Smooth muscle cell (in vitro differentiated cells): Measurements from ENCODE around the gene C4A. TPM values are rescaled to one million over a fixed set of nuclear protein-coding genes. Genes with fewer than 3 reads are reported as not detected.
"Not testable (repeated sequence)": the region's sequence is repeated elsewhere in the genome, so short reads cannot be mapped to it uniquely, and the experiment has no call there.

Experiments used
- DNase-seq: peaks from one replicate; lab custom pipeline; 2025; ENCODE audit not compliant: unreplicated experiment; lab: John Stamatoyannopoulos, UW
- H2AFZ ChIP-seq: fragments of 200-600 bp; sonication (generic); 2 replicates; pipeline ENCODE4 v1.6.0; 2016; ENCODE audit warnings: antibody characterized with exemption, low read depth, mild to moderate bottlenecking
- H3F3A ChIP-seq: fragments of 200-600 bp; sonication (generic); 2 replicates; pipeline ENCODE4 v1.6.0; 2017; ENCODE audit warnings: antibody characterized with exemption, low read depth
- H3K27ac ChIP-seq: fragments of 200-600 bp; sonication (generic); 2 replicates; pipeline ENCODE4 v1.5.1; 2016; ENCODE audit warnings: low read depth, mild to moderate bottlenecking
- H3K27me3 ChIP-seq: fragments of 200-600 bp; sonication (generic); 2 replicates; pipeline ENCODE4 v1.6.1; 2016; ENCODE audit warnings: low read depth, mild to moderate bottlenecking
- H3K36me3 ChIP-seq: fragments of 200-600 bp; sonication (generic); 2 replicates; pipeline ENCODE4 v1.5.1; 2016; ENCODE audit warnings: low read depth
- H3K4me1 ChIP-seq: fragments of 200-600 bp; sonication (generic); 2 replicates; pipeline ENCODE4 v1.5.1; 2016; ENCODE audit warnings: low read depth
- H3K4me2 ChIP-seq: fragments of 200-600 bp; sonication (generic); 2 replicates; pipeline ENCODE4 v1.6.0; 2016; ENCODE audit warnings: mild to moderate bottlenecking
- H3K4me3 ChIP-seq: fragments of 200-600 bp; sonication (generic); 2 replicates; pipeline ENCODE4 v1.5.1; 2016; ENCODE audit warnings: mild to moderate bottlenecking
- H3K79me2 ChIP-seq: fragments of 200-600 bp; sonication (generic); 2 replicates; pipeline ENCODE4 v1.6.0; 2016; ENCODE audit warnings: low read depth, mild to moderate bottlenecking
- H3K9ac ChIP-seq: fragments of 200-600 bp; sonication (generic); 2 replicates; pipeline ENCODE4 v1.6.0; 2016; ENCODE audit warnings: low read depth
- H3K9me3 ChIP-seq: fragments of 200-600 bp; sonication (generic); replicated peaks from 2 replicates; pipeline ENCODE4 v1.5.1; 2016; ENCODE audit warnings: low read depth
- H4K20me1 ChIP-seq: fragments of 200-600 bp; sonication (generic); 2 replicates; pipeline ENCODE4 v1.6.0; 2016; ENCODE audit warnings: low read depth
- CTCF ChIP-seq: fragments of 200-600 bp; sonication (generic); IDR thresholded peaks from 2 replicates; pipeline ENCODE4 v1.5.1; 2017; ENCODE audit warnings: borderline replicate concordance, mild to moderate bottlenecking, antibody characterized with exemption; ENCODE audit not compliant: insufficient read depth, poor library complexity, severe bottlenecking
- WGBS: methylation state at CpG from one replicate; pipeline ENCODE4 v1.1.7; 2016; ENCODE audit warnings: low lambda C conversion rate; 5-methylcytosine and 5-hydroxymethylcytosine counted together
- polyA plus RNA-seq: library from polyadenylated mRNA; unstranded; fragments of >200 nt; fragmentation: Nextera tagmentation; extraction: Ambion mirVana; gene quantifications from 2 replicates; pipeline ENCODE4 v1.2.1, GENCODE V29; 2016
- total RNA-seq: library from RNA; depleted of rRNA; stranded (reverse); fragments of >200 nt; gene quantifications from 2 replicates; pipeline ENCODE4 v1.2.3, GENCODE V29; 2014

Gene C4A
- total and polyA plus RNA-seq, 2 experiments from 2014 or later: 1.7 to 4.6 TPM

GRCh38 chr6:31978831-31979230 is 3.0 kb upstream of the C4A start:
- Histone ChIP-seq H3F3A (no peaks in the 10 kb centered on the region), H4K20me1 (no peaks in the 10 kb centered on the region), H3K4me1 (no peaks in the 10 kb centered on the region), H3K4me3 (no peak overlapping the region), H2AFZ (no peak overlapping the region), H3K9ac (no peak overlapping the region), H3K27me3 (no peaks in the 10 kb centered on the region), H3K79me2 (peaks cover 8% of the 10 kb centered on the region), H3K4me2 (no peak overlapping the region), H3K36me3 (no peaks in the 10 kb centered on the region), H3K27ac (no peak overlapping the region), H3K9me3 (no peaks in the 10 kb centered on the region)
- 94% methylated on average over 5 of the region's 5 CpGs for WGBS
- TF ChIP-seq CTCF: no peak
- no peak for DNase-seq

- DNase-seq: no peak
- Histone ChIP-seq H4K20me1 (no peaks in the 10 kb centered on the region), H3K9me3 (no peaks in the 10 kb centered on the region), H3K4me2 (no peak overlapping the region), H2AFZ (no peak overlapping the region), H3K27ac (no peak overlapping the region), H3K36me3 (no peaks in the 10 kb centered on the region), H3K27me3 (no peaks in the 10 kb centered on the region), H3F3A (no peaks in the 10 kb centered on the region), H3K4me1 (no peaks in the 10 kb centered on the region), H3K79me2 (peaks cover 3% of the 10 kb centered on the region), H3K9ac (no peak overlapping the region), H3K4me3 (no peak overlapping the region)
- WGBS: 100% methylated on average over 3 of the region's 3 CpGs
- TF ChIP-seq CTCF: no peak
Measured at GRCh38 chr6:31979238-31979898, 2.5 kb upstream of the C4A start.

GRCh38 chr6:31980195-31980876 is 1.5 kb upstream of the C4A start:
- not testable (repeated sequence) for H3K27me3 ChIP-seq, H3K36me3 ChIP-seq, H3K4me3 ChIP-seq, DNase-seq, H3K9me3 ChIP-seq, H3K79me2 ChIP-seq, H3K4me1 ChIP-seq, H4K20me1 ChIP-seq, H2AFZ ChIP-seq, H3F3A ChIP-seq, H3K4me2 ChIP-seq, H3K27ac ChIP-seq, H3K9ac ChIP-seq
- 92% methylated on average over 12 of the region's 13 CpGs for WGBS

GRCh38 chr6:31980998-31981397 is 859 bp upstream of the C4A start:
- DNase-seq, H3K27me3 ChIP-seq, H2AFZ ChIP-seq, H3K4me2 ChIP-seq, H3K4me3 ChIP-seq, H3K9me3 ChIP-seq, H3K4me1 ChIP-seq, H3K9ac ChIP-seq, H3K27ac ChIP-seq, H3K36me3 ChIP-seq, H4K20me1 ChIP-seq, H3F3A ChIP-seq, H3K79me2 ChIP-seq: not testable (repeated sequence)
- WGBS: no CpG with 5 or more reads among the region's 5 CpGs

- H3K9ac ChIP-seq: not testable (repeated sequence)
Measured at GRCh38 chr6:31989363-31989762, 7.5 kb downstream of the C4A start.

GRCh38 chr6:31994421-31994820 is 12.6 kb downstream of the C4A start:
- H3K4me3 ChIP-seq, H4K20me1 ChIP-seq, H3F3A ChIP-seq, H3K4me1 ChIP-seq, DNase-seq, H3K27me3 ChIP-seq, H3K4me2 ChIP-seq, H3K36me3 ChIP-seq, H2AFZ ChIP-seq, H3K27ac ChIP-seq, H3K9ac ChIP-seq, H3K79me2 ChIP-seq, H3K9me3 ChIP-seq: not testable (repeated sequence)
- no CpG with 5 or more reads among the region's 14 CpGs for WGBS

More at GRCh38 chr6:31989363-31989762, 7.5 kb downstream of the C4A start:
- H3K27me3 ChIP-seq, DNase-seq, H4K20me1 ChIP-seq, H3K79me2 ChIP-seq, H3K4me2 ChIP-seq, H2AFZ ChIP-seq, H3F3A ChIP-seq, H3K4me3 ChIP-seq, H3K36me3 ChIP-seq, H3K9me3 ChIP-seq, H3K4me1 ChIP-seq, H3K27ac ChIP-seq: not testable (repeated sequence)
- WGBS: no CpG with 5 or more reads among the region's 10 CpGs

GRCh38 chr6:31996385-31996784 is 14.5 kb downstream of the C4A start:
- H3K9ac ChIP-seq, H3K4me1 ChIP-seq, H3K4me2 ChIP-seq, H2AFZ ChIP-seq, H3K4me3 ChIP-seq, H3K36me3 ChIP-seq, H3K79me2 ChIP-seq, H3K27ac ChIP-seq, H4K20me1 ChIP-seq, H3F3A ChIP-seq, H3K9me3 ChIP-seq, H3K27me3 ChIP-seq, DNase-seq: not testable (repeated sequence)
- 93% methylated on average over 6 of the region's 6 CpGs for WGBS
